KOPT-K1 (cell line): ENCODE data around the gene CLASP1.

ENCODE experiments used
- H3K27ac ChIP-seq: fragments of 200-600 bp; sonication (generic); 2 replicates; pipeline ENCODE4 v1.5.1; 2016; ENCODE audit warnings: antibody characterized with exemption, mild to moderate bottlenecking, low read depth, low read length; ENCODE audit not compliant: poor library complexity, severe bottlenecking
- H3K36me3 ChIP-seq: fragments of 200-600 bp; sonication (generic); 2 replicates; pipeline ENCODE4 v1.5.1; 2017; ENCODE audit warnings: antibody characterized with exemption, mild to moderate bottlenecking, low read length, moderate library complexity; ENCODE audit not compliant: insufficient read depth
- H3K9me3 ChIP-seq: fragments of 200-600 bp; sonication (generic); 2 replicates; pipeline ENCODE4 v1.5.1; 2017; ENCODE audit warnings: antibody characterized with exemption, low read length, mild to moderate bottlenecking; ENCODE audit not compliant: insufficient read depth, poor library complexity, severe bottlenecking

The CLASP1 gene

GRCh38 chr2:121360566-121361300 lies 288.5 kb downstream of the CLASP1 start:
- H3K36me3 ChIP-seq = peaks cover 96% of the 10 kb centered on the region
- no peak overlapping the region for H3K27ac ChIP-seq

GRCh38 chr2:121359716-121360565 lies 289.3 kb downstream of the CLASP1 start:
- no peaks in the 10 kb centered on the region for H3K9me3 ChIP-seq
- H3K36me3 ChIP-seq = peaks cover 93% of the 10 kb centered on the region
- H3K27ac ChIP-seq = no peak overlapping the region

More at GRCh38 chr2:121360566-121361300, 288.5 kb downstream of the CLASP1 start:
- H3K9me3 ChIP-seq = no peaks in the 10 kb centered on the region

DNA sequence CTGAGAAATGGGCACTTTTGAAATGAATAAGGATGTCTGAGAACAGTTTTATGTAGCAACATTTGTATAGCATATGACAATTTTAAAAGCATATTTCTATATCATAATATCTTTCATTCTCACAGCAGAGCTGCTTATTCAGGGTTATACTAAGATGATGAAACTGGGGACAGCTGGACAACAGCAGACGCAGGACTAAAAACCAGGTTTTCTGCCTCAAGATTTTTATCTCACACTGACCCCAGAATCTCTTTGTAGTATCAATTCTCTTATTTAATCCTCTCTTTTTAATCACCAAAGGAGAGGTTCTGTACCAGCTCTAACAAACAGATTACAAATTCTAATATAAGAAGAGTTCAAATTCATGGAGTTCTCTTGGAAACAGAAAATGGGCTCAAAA lies 290.1 kb downstream of the CLASP1 start:
- no peaks in the 10 kb centered on the region for H3K9me3 ChIP-seq
- H3K27ac ChIP-seq = no peak overlapping the region
- peaks cover 93% of the 10 kb centered on the region for H3K36me3 ChIP-seq

GRCh38 chr2:121358291-121358690 lies 291.0 kb downstream of the CLASP1 start:
- Histone ChIP-seq H3K9me3 (no peaks in the 10 kb centered on the region), H3K27ac (no peak overlapping the region), H3K36me3 (peaks cover 95% of the 10 kb centered on the region)

DNA sequence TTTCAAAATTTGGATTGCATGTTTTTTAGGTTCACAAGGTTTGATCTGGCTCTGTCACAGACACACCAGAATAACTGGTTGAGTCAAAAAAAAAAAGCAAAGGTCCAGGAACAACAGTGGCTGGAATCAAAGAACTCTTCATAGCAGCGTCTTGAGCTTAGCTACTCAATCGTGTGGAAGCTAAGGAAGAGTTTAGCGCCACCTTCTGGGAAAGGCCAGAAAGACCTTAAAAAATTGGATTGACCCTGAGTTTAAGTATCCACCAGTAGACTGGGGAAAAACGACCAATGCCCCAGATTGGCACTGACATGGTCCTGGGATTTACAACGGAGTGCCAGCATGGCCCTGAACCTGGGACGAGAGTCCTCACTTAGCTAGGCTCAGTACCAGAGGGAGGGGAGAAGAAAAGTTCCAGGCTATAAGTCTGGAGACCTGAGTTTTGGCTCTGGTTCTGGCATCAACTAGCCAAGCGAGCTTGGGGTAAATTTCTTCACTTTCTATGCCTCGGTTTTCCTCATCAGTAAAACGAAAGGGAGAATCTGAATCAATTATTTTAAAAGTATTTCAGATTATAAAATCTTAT lies 293.1 kb downstream of the CLASP1 start:
- Histone ChIP-seq H3K36me3 (peaks cover 93% of the 10 kb centered on the region), H3K27ac (no peak overlapping the region), H3K9me3 (no peaks in the 10 kb centered on the region)

DNA sequence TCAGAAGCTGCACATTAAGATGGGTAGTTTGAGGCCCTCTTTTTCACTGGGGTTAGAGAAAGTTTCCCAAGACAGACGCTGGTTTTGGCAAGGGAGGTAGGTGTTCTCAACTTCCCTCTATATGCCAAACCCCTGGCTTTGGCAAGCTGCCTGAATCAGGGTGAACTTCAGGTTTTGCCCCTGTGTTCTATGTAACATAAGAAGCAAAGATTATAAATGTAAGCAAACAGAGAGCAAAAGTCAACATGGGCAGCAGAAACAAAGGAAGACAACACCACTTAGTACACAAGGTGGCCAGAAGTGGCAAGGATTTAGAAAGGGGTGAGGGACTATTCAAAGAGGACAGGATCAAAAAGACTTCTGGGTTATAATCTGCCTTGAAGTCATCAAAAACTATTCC lies 293.8 kb downstream of the CLASP1 start:
- Histone ChIP-seq H3K36me3 (peaks cover 93% of the 10 kb centered on the region), H3K9me3 (no peaks in the 10 kb centered on the region), H3K27ac (no peak overlapping the region)

DNA sequence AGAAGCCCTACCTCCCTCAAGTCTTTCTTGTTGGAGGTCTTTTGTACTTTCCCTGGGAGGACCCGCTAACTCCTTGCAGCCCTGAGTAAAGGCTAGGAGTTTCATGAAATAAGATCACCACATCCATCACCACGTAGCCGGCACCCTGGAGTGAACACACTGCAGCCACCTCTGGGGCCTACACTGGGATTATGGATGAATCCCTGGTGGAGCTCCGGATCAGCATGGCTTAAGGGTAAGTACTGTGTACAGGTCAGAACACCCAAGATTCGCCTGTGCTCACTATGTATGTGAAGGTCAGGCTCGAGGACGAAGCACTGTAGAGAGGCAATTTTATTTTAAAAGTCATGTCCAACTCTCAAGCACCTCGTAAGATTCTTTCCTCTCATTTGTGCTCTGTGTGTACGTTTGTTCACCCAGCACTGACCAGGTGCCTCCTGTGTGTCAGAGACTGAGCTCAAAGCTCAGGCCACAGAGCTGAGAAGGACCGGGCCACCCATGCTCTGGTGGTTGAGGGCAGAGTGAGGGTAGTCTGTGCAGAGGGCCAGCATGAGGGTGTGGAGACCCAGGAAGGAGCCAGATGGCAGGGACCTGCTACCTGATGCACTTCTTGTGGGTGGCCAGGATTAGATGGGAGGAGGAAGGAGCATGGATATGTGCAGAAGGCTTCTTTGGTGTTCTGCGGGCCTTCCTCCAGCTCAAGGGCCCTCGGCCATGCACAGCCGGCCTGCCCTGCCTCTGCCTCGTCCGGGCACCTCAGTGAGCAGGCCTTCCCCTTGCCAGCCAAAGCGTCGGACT lies 297.5 kb downstream of the CLASP1 start:
- Histone ChIP-seq H3K36me3 (peaks cover 96% of the 10 kb centered on the region), H3K27ac (no peak overlapping the region), H3K9me3 (no peaks in the 10 kb centered on the region)

- Histone ChIP-seq H3K27ac (no peak overlapping the region), H3K36me3 (peaks cover 96% of the 10 kb centered on the region), H3K9me3 (no peaks in the 10 kb centered on the region)
These were observed 298.4 kb downstream of the CLASP1 start for GRCh38 chr2:121350890-121351289.

GRCh38 chr2:121350402-121350775 lies 298.9 kb downstream of the CLASP1 start:
- Histone ChIP-seq H3K36me3 (peaks cover 96% of the 10 kb centered on the region), H3K9me3 (no peaks in the 10 kb centered on the region), H3K27ac (no peak overlapping the region)

GRCh38 chr2:121349721-121350401 lies 299.4 kb downstream of the CLASP1 start:
- no peak overlapping the region for H3K27ac ChIP-seq
- H3K36me3 ChIP-seq = peaks cover 98% of the 10 kb centered on the region
- H3K9me3 ChIP-seq = no peaks in the 10 kb centered on the region

GRCh38 chr2:121348128-121348740 lies 301.0 kb downstream of the CLASP1 start:
- H3K27ac ChIP-seq = no peak overlapping the region
- H3K36me3 ChIP-seq = peaks cover 98% of the 10 kb centered on the region
- H3K9me3 ChIP-seq = no peaks in the 10 kb centered on the region

DNA sequence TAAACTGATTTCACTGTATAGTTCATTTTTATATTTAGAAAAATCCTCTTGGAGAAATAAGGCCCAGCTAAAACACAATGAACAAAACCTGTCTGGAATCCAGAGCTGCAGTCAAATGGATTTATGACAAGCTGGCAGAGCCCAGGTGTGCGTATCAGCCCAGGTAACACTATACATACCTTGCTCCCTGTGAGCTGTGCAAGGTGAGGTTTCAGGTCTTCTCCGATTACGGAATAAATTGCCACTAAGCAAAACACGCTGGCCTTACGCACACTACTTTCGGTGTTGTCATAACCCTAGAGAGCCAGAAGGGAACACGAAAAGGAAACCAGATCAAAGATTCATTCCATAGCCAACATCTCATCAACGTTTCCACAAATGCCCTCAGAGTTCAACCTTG lies 302.4 kb downstream of the CLASP1 start:
- H3K36me3 ChIP-seq = peaks cover 100% of the 10 kb centered on the region
- no peaks in the 10 kb centered on the region for H3K9me3 ChIP-seq
- H3K27ac ChIP-seq = no peak overlapping the region

DNA sequence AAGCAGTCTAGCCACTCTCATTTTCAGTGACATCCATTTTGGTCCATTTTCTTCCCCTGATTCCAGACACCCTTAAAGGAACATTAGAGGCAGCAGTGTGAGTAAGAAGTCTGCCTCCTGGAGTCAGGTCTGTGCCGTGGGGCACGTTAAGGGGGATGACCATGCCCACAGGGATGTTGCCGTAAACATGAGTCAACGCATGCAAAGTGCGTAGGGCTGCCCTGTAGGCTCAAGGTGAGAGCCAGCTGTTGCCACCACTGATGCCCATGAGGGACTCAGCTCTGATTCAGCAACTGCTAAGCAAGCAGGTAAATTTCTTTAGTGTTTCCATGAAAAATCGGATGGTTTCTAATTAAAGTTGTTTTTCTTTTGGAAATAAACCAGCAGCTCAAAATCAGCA lies 302.9 kb downstream of the CLASP1 start:
- Histone ChIP-seq H3K27ac (no peak overlapping the region), H3K36me3 (peaks cover 100% of the 10 kb centered on the region)

DNA sequence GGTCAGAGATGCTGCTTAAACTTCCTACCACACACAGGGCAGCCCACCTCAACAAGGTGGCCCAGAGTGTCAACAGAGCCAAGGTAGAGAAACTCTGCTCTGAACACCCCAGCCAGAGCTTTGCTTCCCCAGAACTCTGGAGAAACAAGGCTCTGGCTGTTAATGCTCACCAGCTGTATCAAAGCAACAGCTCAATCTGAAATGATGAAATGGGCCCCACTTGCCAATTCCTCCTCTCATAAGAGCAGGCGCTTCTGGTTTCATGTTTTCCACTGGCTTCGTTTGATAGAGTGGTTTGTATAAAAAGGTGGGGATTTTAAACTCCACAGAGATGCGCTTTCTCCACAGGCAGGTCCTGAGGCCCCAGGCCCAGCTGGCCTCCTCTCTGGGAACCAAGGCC lies 303.4 kb downstream of the CLASP1 start:
- no peaks in the 10 kb centered on the region for H3K9me3 ChIP-seq
- H3K36me3 ChIP-seq = peaks cover 100% of the 10 kb centered on the region
- H3K27ac ChIP-seq = no peak overlapping the region

More for the DNA sequence above, 302.9 kb downstream of the CLASP1 start:
- no peaks in the 10 kb centered on the region for H3K9me3 ChIP-seq
